Measurements from ENCODE around the gene ARHGAP24.
"Not testable (repeated sequence)": the region's sequence is repeated elsewhere in the genome, so short reads cannot be mapped to it uniquely, and the experiment has no call there.

ARHGAP24 gene

DNA sequence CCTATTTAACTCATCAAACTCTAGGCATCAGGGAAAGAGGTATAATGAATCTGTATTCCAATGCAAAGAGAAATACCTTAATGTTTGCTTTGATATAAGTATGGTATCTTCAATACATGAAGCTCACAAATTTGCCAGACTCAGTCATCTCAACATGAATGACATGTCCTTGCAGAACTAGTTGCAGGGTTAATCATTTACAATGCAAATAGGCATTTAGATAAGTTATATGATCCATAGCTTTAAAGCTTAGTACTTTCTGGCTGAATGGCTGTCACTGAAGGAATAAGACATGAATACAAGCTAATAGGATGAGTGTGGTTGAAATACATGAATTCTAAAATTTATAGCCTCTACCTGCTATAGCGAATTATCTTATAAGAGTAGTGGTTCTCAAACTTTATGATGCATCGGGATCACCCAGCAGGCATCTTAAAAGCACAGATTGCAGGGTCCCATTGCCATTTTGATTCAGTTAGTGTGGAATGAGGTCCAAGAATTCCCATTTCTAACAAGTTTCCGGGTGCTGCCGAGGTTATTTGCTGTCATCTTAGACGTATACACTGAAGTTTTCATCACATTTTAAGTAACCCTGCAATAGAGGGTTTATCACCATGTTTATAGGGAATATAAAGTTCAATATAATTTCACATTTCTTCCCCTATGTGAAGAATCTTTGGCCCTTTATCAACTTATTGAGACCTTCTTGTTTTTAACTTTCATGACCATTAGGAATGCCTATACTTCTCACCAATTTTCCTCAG lies 439.2 kb downstream of the ARHGAP24 start:
- no peak for DNase-seq (ENCODE audit: low read depth)

DNA sequence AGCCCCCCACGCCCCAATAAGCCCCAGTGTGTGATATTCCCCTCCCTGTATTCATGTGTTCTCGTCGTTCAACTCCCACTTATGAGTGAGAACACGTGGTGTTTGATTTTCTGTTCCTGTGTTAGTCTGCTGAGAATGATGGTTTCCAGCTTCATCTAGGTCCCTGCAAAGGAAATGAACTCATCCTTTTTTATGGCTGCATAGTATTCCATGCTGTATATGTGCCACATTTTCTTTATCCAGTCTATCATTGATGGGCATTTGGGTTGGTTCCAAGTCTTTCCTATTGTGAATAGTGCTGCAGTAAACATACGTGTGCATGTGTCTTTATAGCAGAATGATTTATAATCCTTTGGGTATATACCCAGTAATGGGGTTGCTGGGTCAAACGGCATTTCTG lies 440.6 kb downstream of the ARHGAP24 start:
- H3K4me3 ChIP-seq (ENCODE audit: low read depth, low read length); DNase-seq (ENCODE audit: low read depth): not testable (repeated sequence)

More for the DNA sequence above, 439.2 kb downstream of the ARHGAP24 start:
- no peak overlapping the region for H3K4me3 ChIP-seq (ENCODE audit: low read depth, low read length)

DNA sequence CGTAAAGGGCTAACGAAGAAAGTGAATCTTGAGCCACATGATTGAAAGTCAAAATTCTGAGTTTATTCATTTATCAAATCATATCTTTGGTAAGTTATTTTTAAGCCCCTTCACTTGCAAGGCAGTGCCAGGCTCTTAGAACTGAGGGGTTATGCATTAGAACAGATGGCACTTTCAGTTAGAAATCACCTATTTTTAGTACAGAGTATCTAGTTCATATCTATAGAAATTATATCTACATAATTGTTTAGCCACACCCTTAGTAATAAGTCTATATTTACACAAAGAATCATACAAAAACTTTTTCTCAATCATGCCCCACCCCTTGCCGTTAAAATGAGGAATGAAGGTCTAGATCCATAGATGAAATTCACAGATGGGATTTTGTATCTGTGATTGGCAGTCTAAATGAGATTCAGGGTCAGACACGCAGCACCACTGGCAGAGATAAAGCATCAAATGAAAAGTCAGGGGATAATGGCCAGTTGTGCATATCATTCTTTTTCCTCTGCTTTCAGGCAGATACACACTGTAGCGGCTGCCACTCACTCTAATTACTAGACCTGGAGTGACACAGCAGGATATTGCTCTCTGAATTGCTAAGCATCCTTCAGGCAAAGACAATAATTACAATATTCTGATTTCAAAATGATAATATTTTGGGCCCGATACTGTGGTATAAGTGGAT lies 444.4 kb downstream of the ARHGAP24 start:
- DNase-seq (ENCODE audit: low read depth) = no peak
- H3K4me3 ChIP-seq (ENCODE audit: low read depth, low read length) = no peak overlapping the region

DNA sequence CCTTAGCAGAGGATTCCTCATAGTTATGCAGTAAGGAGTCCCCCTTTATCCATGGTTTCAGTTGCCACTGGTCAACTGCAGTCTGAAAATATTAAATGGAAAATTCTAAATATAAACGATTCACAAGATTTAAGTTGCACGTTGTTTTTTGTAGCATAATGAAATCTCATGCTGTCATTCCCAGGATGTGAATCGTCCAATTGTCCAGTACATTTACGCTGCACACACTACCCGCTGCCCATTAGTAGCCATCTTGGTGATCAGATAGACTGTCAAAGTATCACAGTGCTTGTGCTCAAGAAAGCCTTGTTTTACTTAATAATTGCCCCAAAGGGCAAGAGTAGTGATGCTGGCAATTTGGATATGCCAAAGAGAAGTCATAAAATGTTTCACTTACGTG lies 450.1 kb downstream of the ARHGAP24 start:
- H3K4me3 ChIP-seq (ENCODE audit: low read depth, low read length) = no peak overlapping the region
- no peak for DNase-seq (ENCODE audit: low read depth)

DNA sequence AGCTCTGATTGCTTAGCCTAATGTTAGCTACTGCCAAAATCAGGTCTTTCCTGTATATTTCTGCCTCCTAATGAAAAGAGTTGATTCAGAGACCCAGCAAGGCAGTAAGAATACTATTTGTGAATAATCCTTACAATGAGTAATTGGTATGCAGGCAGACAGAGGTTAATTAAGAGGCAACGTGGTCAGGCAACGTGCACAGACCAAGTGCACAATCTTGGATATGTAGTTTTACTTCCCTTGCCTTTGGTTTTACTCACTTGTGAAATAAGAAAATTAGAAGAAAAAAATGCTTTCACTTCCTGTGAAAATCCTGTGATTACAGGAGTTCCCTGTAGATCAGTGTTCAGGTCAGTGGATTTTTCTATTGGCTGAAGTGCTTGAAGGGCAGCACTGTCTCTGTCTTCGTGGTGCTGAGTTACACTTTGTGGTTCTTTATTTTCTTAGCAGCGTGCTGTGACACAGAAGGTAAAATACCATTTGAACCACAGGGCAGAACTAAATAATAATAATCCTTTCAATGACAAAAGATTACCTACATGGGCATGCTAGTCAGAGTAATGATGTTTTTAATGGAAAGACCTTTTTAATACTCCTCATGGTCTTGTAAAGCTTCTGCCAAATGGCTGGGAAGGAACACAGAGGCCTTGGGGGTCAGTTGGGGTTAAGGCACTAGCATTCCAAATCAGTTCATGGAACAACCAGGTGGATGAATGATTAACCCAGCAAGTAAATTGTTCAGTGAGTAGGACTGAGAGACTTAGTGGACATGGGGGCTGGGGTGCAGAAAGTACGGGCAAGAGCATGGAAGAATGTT lies 454.0 kb downstream of the ARHGAP24 start:
- no peak for DNase-seq (ENCODE audit: low read depth)
- H3K4me3 ChIP-seq (ENCODE audit: low read depth, low read length) = no peak overlapping the region

DNA sequence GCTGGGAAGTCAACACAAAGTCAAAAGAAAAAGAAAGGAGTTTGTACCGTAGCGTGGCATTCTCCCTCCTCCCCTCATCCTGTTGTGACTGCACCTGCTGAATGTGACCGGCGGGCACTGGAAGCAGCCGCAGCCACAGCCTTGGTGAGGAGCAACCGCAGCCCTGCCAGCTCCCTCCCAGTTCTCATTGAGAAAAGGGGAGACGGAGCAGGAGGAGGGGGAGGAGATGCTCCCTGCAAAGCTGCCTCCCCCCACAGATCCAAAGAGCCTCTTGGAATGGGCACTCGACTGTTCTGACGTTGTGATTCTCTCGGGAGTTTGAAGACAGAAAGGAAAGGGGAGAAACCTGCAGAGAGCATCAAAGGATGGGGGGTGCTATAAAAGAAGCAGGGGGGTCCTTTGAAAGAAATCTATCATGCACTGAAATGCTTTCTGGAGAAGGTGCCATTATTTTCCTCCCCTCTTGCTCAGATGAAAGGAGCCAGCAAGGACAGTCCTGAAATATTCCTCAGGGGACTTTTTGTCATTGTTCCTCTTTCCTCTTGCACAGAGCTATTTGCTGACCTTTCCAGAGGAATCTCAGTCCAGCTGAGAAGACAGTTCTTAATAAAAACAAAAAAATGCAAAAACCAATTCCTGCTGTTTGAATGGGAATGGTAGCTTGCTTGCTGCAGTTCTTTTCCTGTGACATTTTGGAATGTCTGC lies 455.2 kb downstream of the ARHGAP24 start:
- DNase-seq (ENCODE audit: low read depth) = no peak
- no peak overlapping the region for H3K4me3 ChIP-seq (ENCODE audit: low read depth, low read length)

DNA sequence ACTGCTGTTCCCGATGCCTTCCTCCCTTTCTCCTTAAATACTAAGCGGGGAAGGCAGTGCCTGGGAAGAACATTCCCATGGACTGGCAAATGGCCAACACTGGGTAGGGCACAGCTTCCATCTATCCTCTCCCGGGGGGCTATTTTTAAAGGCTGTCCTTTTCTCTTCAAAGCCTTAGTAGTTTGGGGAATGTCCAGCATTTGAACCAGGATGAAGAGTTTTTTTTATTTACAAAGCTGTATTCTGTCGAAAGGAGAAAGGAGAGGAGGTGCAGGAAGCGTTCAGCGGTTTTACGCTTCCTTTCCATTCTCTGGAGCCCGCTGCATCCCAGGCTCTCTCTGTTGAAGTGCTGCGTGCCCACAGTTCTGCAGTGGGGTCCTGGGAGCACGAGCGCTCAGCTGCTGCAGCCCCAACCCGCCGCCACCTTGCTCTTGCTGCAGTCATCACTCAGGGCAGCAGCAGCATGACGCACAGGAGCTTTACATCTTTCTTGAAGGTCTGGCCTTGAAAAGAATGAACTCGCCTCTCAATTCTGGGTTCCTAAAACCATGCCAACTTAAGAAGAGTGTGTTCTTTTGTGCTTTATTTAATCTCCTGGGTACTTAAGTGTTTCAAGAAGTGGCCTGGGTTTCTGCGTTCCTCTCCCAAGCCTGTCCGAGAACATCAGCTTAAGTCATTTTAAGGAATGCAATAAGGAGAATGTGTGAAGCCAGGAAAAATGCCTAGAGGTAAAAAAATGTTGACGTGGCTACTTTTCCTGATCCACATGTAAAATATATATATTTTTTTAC lies 457.7 kb downstream of the ARHGAP24 start:
- peak overlapping the region; percentile 21 for H3K4me3 ChIP-seq (ENCODE audit: low read depth, low read length)
- DNase-seq (ENCODE audit: low read depth) = peak; percentile 78

DNA sequence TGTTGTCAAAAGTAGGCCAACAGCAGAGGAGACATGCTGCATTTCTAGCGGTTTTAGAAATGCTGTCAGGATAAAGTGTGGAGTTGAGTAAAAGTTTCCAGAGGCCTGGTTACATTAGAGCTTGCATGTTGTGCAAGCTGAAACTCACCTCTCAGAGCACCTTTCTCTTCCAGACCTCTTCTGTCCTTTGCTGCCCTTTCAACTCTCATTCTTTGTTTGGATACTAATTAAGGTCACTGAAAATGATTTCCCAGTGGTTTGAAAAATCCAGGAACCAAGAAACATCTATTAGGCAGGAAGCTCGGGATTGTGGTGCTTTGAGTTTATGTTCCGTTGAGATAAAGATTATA lies 458.3 kb downstream of the ARHGAP24 start:
- DNase-seq (ENCODE audit: low read depth) = no peak
- H3K4me3 ChIP-seq (ENCODE audit: low read depth, low read length) = no peak overlapping the region

DNA sequence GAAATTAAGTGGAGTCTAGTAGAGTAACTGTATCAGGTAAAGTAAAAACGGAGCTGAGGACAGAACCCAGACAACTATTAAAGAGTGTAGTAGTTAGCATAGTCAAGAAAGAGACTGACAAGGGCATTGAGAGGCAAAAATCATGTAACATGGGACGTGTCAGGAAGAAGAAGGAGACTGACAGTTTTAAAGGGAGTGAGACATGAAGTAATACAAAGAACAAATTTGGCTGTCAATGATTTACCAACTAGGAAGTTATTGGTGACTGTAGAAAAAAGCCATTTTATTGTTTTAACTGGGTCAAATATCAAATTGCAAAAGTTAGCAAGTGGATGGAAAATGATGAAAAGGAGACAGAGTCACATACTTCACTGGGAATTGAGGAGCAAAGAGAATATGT lies 462.6 kb downstream of the ARHGAP24 start:
- no peak for DNase-seq (ENCODE audit: low read depth)
- H3K4me3 ChIP-seq (ENCODE audit: low read depth, low read length) = no peak overlapping the region

DNA sequence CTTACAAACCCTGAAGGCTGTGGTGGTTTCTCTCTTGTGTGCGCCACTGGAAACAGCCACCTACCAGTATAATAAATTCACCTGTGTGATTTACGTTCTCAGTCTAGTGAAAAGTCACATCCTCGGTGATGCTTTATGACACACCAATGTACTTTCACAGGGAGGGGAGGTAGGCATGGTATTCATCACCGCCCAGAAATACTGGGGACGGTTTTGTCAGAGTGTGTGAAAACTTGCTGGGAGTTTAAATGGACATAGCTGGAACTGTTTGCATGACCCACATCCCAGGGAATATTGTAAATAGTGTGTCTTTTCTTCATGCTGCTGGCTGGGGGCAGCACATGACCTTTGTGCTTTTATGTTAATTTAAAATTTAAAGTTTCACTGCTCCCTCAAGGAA lies 463.1 kb downstream of the ARHGAP24 start:
- H3K4me3 ChIP-seq (ENCODE audit: low read depth, low read length) = no peak overlapping the region
- DNase-seq (ENCODE audit: low read depth) = no peak

DNA sequence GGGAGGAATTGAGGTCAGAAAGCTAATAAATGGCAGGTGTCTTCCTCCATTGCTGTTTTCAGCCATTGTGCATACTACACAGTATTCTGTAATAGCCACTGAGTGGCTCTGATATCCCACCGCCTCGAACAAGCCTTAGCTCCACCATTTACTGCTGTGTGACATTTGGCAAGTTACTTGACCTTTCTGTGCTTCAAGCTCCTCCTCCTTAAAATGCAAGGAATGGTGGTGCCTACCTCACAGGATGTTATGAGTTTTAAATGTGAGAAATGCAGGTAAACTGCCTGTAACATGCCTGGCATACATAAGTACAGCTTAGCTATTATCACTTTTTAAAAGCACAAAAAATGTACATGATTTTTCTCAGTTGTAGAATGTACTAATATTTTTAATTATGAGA lies 464.0 kb downstream of the ARHGAP24 start:
- H3K4me3 ChIP-seq (ENCODE audit: low read depth, low read length) = no peak overlapping the region
- DNase-seq (ENCODE audit: low read depth) = no peak

DNA sequence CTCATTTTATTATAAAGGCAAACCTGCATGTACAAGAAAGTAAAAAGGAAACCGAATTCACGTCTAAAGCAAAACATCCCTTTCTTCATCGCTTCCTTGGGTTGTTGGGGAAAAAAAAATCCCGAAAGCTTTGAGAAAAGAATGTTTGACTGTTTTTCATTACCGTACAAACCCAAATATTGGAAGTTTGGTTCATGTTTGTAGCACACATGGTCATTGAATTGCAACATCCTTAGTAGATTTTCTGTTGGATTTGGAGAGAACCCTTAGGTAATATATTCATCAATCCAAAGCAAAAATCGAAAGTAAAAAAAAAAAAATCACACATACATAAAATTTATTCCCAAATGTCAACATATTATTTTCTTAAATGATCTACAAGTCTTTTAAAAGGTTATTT lies 464.6 kb downstream of the ARHGAP24 start:
- no peak overlapping the region for H3K4me3 ChIP-seq (ENCODE audit: low read depth, low read length)
- no peak for DNase-seq (ENCODE audit: low read depth)

DNA sequence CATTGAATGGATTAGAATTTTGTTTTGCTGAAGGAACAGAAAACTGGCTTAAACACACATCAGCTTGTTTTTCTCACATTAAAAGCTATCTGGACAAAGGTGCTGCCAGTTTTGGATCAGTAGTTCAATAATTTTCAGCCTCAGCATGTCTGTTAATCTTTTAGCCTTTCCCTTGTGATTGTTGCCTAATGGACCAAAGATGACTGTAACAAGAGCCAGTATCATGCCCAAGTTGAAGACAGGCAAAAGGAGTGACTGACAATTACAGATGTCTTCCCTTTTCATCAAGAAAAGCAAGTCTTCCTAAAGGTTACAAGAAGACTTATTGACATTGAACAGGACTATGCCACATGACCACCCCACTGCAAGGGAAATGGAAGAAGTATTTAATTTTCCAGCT lies 465.2 kb downstream of the ARHGAP24 start:
- DNase-seq (ENCODE audit: low read depth) = no peak

DNA sequence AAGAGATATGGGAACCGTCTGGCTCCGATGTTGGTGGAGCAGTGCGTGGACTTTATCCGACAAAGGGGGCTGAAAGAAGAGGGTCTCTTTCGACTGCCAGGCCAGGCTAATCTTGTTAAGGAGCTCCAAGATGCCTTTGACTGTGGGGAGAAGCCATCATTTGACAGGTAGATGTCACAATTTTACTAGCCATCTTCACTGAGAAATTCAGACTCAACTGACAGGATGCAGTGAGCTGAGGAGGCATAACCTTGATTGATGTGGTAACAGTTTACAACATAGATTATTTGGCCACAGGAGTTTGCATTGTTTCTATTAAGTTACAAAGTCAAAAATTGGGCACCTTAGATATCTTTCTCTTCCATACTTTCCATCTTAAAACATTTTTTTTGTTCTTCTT lies 467.2 kb downstream of the ARHGAP24 start:
- H3K4me3 ChIP-seq (ENCODE audit: low read depth, low read length) = no peak overlapping the region
- no peak for DNase-seq (ENCODE audit: low read depth)

More for the DNA sequence above, 465.2 kb downstream of the ARHGAP24 start:
- H3K4me3 ChIP-seq (ENCODE audit: low read depth, low read length) = no peak overlapping the region

DNA sequence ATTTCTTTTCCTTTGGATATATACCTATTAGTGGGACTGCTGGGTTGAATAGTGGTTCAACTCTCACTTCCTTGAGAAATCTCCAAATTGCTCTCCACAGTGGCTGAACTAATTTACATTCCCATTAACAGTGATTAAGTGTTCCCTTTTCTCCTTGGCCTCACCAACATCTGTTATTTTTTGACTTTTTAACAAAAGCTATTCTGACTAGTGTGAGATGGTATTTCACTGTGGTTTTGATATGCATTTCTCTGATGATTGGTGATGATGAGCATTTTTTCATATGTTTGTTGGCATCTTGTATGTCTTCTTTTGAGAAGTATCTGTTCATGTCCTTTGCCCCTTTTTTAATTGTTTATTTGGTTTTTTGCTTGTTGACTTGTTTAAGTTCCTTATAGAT lies 471.9 kb downstream of the ARHGAP24 start:
- no peak for DNase-seq (ENCODE audit: low read depth)
- no peak overlapping the region for H3K4me3 ChIP-seq (ENCODE audit: low read depth, low read length)

DNA sequence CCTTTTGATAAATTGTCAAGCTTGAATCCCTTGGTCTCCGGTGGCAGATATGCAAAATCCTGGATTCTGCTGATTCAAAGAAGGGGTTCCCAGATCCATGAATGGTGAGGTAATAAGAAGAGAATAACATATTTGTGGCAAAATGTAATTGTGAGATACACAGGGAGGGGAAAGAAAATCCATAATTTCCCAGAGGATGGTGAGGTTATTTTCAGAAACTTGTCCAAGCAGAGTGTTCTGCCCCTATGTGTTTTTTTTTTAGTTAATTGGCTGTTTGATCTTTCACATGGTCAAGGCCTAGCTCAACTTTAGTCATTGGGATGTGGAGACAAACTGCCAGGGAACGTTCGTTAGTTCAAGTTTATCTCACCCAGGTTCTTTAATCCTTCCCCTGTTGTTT lies 476.1 kb downstream of the ARHGAP24 start:
- DNase-seq (ENCODE audit: low read depth) = no peak
- H3K4me3 ChIP-seq (ENCODE audit: low read depth, low read length) = no peak overlapping the region

DNA sequence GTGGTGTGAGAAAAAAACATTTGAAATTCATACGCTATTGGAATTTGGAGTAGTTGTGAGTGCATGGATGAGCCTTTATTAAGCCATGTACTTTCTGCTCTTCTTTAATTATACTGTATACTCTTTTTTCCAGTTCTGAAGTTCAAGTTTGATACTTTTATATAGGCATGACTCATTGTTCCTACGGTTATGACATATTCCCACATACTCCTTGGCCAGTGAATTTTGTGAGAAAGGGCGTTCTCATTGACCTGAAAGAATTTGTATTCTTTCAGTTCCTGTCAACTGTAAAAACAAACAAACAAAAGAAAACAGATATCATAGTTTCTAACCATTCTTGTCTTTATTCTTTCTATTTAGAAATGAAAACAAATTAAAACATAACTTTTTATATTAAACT lies 477.6 kb downstream of the ARHGAP24 start:
- H3K4me3 ChIP-seq (ENCODE audit: low read depth, low read length) = no peak overlapping the region
- DNase-seq (ENCODE audit: low read depth) = no peak

DNA sequence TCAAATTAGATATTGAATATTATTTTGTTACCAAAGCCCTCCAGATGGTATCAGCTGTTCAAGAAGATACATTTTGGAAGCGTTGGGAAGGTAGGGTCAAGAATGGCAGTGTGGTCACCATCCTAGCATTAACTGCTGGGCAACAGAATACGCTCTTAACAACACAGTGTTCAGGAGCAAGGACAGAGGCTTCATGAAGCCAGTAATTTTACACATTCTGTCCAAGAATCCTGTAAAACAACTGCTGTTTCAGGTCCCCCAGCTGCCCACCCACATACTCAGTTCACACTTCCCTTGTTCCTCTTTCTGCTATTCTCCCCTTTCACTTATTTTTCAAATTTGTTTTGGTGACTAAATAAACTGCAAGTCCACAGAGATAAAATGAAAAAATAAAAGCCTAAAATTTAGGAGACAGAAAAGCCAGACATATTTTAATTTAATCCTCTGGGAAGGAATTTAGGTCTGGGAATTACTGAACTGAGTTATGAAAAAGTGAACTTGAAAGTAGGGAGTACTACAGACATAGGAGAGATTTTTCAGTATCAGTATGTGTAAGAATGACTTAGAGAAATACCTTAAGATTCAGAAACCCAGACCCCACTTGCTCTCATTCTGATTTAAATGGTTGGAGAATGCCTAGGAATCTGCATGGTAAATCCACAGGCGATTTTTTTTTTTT lies 478.2 kb downstream of the ARHGAP24 start:
- H3K4me3 ChIP-seq (ENCODE audit: low read depth, low read length) = no peak overlapping the region
- no peak for DNase-seq (ENCODE audit: low read depth)

DNA sequence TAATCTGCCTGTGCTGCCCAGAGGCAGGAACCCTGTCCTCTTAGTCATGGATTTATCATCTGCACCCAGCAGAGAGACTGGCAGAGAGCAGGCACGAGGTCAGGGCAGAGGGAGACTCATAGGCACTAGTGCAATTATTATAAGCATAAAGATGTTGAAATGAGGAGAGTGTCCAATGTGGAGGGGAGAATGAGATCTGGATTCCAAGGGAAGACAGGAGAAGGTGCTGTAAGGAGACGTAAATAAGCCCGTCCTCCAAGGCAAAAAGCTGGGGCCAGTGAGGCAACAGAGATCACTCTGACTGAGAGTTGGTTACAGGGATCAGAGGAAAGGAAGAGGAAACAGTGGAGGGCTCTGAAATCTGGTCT lies 478.7 kb downstream of the ARHGAP24 start:
- no peak overlapping the region for H3K4me3 ChIP-seq (ENCODE audit: low read depth, low read length)
- DNase-seq (ENCODE audit: low read depth) = no peak

All from skeletal muscle cell (primary cell).